Thoracic aorta (tissue), 2 donors: ENCODE results near the gene SLC9A7. TPM values are rescaled to one million over a fixed set of nuclear protein-coding genes. Genes with fewer than 3 reads are reported as not detected.
A peak's percentile ranks its signal among the peaks of the same experiment; 100 is the strongest.

Source experiments
- ATAC-seq: fragments of 150-250 bp; one replicate; pipeline ENCODE4 v1.8.0; 2017; ENCODE audit warnings: low read depth; ENCODE audit not compliant: insufficient number of reproducible peaks, low FRiP score
- DNase-seq: peaks from one replicate; pipeline ENCODE4 v3.0.0-alpha.2; 2020; ENCODE audit warnings: low spot score
- H3K27ac ChIP-seq, 2 donors: fragments of 200-600 bp; sonication (generic); 1 replicate in 1 of 2; 2 replicates in 1 of 2; pipeline ENCODE4 v1.5.1; 2016; ENCODE audit warnings: mild to moderate bottlenecking in 2 of 2, moderate library complexity in 2 of 2
- H3K27me3 ChIP-seq: fragments of 200-600 bp; sonication (generic); replicated peaks from 2 replicates; pipeline ENCODE4 v1.6.0; 2016; ENCODE audit warnings: mild to moderate bottlenecking; ENCODE audit not compliant: insufficient read depth
- H3K36me3 ChIP-seq: fragments of 200-600 bp; sonication (generic); one replicate; pipeline ENCODE4 v1.5.1; 2016
- H3K4me1 ChIP-seq, 2 donors: fragments of 200-600 bp; sonication (generic); 1 replicate in 1 of 2; 2 replicates in 1 of 2; pipeline versions ENCODE4 v1.5.1 to v1.6.0; 2016; ENCODE audit warnings: low read depth in 2 of 2, mild to moderate bottlenecking in 1 of 2; ENCODE audit not compliant: control insufficient read depth in 1 of 2
- H3K4me3 ChIP-seq: fragments of 200-600 bp; sonication (generic); 2 replicates; pipeline ENCODE4 v1.5.1; 2016; ENCODE audit warnings: mild to moderate bottlenecking
- H3K9me3 ChIP-seq: fragments of 200-600 bp; sonication (generic); 2 replicates; pipeline ENCODE4 v1.5.1; 2016
- total RNA-seq, 2 donors: library from RNA; depleted of rRNA; stranded (reverse); fragments of >200 nt; gene quantifications; one replicate each; pipeline versions ENCODE4 v1.1.0 to v1.2.3, GENCODE V29; 2016
- TF ChIP-seq, protein P1 (sequence below): fragments of 200-600 bp; sonication (generic); IDR thresholded peaks from one replicate; pipeline ENCODE4 v1.5.1; 2019; ENCODE audit warnings: antibody characterized with exemption

The SLC9A7 gene
- total RNA-seq, 2 donors from 2014 or later, result 6.7 to 12.2 TPM

DNA sequence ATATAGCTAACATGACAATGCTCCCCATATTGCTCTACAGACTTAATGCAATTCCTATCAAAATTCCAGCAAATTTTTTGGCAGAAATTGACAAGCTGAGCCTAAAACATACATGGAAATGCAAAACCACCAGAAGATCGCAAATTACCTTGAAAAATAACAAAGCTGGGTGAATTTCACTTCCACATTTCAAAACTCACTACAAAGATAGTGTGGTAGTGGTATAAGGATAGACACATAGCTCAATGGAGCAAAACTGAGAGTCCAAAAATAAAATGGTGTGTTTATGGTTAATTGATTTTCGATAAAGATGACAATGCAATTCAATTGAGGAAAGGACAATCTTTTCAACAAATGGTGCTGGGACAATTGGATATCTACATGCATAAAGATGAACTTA is 65.8 kb downstream of the SLC9A7 start:
- H3K27me3 ChIP-seq, result no peaks in the 10 kb centered on the region
- TF ChIP-seq, protein P1, sequence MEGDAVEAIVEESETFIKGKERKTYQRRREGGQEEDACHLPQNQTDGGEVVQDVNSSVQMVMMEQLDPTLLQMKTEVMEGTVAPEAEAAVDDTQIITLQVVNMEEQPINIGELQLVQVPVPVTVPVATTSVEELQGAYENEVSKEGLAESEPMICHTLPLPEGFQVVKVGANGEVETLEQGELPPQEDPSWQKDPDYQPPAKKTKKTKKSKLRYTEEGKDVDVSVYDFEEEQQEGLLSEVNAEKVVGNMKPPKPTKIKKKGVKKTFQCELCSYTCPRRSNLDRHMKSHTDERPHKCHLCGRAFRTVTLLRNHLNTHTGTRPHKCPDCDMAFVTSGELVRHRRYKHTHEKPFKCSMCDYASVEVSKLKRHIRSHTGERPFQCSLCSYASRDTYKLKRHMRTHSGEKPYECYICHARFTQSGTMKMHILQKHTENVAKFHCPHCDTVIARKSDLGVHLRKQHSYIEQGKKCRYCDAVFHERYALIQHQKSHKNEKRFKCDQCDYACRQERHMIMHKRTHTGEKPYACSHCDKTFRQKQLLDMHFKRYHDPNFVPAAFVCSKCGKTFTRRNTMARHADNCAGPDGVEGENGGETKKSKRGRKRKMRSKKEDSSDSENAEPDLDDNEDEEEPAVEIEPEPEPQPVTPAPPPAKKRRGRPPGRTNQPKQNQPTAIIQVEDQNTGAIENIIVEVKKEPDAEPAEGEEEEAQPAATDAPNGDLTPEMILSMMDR, result no peak
- no peak for ATAC-seq
- DNase-seq, result no peak
- no peak overlapping the region for H3K4me3 ChIP-seq
- no peaks in the 10 kb centered on the region for H3K36me3 ChIP-seq
- H3K9me3 ChIP-seq, result no peaks in the 10 kb centered on the region
- no peaks in the 10 kb centered on the region for H3K4me1 ChIP-seq
- H3K27ac ChIP-seq, result no peak overlapping the region

DNA sequence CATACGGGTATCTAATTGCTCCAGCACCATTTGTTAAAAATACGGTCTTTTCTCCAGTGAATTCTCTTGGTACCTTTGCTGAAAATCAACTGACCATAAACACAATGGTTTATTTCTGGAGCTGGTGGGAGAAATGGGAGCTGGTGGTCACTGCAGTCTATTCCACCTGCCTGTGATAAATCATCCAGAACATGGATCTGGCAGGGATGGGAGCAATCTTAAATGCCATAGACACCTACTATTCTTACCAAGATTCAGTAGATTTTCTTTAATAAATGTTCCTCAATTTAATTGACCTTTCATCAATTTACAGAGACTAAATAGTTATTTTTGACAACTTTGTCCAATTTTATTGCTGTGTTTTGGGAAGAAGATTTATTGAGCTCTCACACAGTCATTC is 68.1 kb downstream of the SLC9A7 start:
- DNase-seq (no peak), ATAC-seq (no peak)
- Histone ChIP-seq H3K27me3 (no peaks in the 10 kb centered on the region), H3K4me3 (no peak overlapping the region), H3K4me1 (no peaks in the 10 kb centered on the region), H3K9me3 (no peaks in the 10 kb centered on the region), H3K27ac (no peak overlapping the region), H3K36me3 (no peaks in the 10 kb centered on the region)
- TF ChIP-seq, protein P1, result no peak

DNA sequence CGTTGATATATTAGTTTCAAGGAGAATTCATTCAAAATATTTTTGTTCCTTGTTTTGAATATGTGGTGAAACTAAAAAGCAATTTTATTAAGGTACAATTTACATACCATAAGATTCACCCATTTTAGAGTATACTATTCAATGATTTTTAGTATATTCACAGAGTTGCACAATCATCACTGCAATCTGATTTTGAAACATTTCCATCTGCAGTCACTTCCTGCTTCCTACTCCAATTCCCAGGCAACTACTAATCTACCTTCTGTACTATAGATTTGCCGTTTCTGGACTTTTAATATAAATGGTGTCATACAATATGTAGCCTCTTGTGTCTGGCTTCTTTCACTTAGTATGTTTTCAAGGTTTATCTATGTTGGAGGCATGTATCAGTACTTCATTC is 71.3 kb downstream of the SLC9A7 start:
- H3K4me3 ChIP-seq, result no peak overlapping the region
- no peaks in the 10 kb centered on the region for H3K36me3 ChIP-seq
- no peaks in the 10 kb centered on the region for H3K9me3 ChIP-seq
- no peak overlapping the region for H3K27ac ChIP-seq
- DNase-seq, result no peak
- H3K27me3 ChIP-seq, result no peaks in the 10 kb centered on the region
- ATAC-seq, result no peak
- no peaks in the 10 kb centered on the region for H3K4me1 ChIP-seq
- TF ChIP-seq, protein P1, result no peak

DNA sequence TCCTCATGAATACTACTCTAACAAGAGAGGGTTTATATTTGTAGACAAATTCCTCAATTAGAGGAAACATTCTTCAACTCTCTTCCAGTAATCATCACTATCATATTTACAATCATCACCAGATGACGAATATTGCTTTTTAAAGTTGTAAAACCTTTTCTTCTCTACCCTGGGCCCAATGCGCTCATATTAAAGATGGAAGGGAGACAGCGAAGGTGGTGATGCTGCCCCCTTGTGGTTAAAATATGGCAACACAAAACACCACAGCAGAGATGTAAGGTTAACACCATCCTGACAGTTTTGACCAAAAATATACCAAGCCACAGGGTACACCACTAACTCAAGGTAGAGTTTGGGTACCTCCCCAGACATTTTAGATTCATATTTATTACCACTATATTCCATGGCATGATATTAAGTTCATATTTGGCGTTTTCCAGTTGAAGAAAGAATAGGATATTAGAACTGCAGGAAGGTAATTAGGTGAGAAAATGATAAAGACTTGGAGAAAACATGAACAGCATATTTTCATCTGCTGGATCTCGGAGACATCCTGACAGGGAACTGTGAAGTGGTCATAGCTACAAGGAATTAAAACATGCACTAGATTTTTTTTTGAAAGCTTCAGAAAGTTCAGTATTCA is 72.8 kb downstream of the SLC9A7 start:
- Histone ChIP-seq H3K27me3 (no peaks in the 10 kb centered on the region), H3K4me1 (no peaks in the 10 kb centered on the region), H3K4me3 (no peak overlapping the region), H3K36me3 (no peaks in the 10 kb centered on the region), H3K9me3 (no peaks in the 10 kb centered on the region), H3K27ac (no peak overlapping the region)
- TF ChIP-seq, protein P1, result peak; percentile 43
- DNase-seq (no peak), ATAC-seq (no peak)

DNA sequence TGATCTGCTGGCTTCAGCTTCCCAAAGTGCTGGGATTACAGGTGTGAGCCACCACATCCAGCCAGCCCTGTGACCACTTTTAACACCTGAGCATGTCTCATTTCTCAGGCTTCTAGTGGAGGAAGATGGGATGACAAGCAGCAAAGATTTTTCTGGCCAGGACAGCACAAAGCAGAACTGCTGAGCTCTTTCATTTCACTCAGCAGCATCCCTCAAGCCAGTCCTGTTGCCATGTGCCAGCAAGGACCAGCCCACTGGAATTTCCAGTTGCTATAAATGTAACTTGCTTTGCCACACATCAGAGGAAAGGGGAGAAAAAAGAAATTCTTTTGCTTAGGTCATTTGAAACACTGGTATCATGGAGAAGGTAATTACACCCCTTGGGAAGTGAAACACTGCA is 75.9 kb downstream of the SLC9A7 start:
- no peak for DNase-seq
- H3K4me1 ChIP-seq, result no peaks in the 10 kb centered on the region
- ATAC-seq, result no peak
- H3K9me3 ChIP-seq, result no peaks in the 10 kb centered on the region
- TF ChIP-seq, protein P1, result no peak
- no peak overlapping the region for H3K27ac ChIP-seq
- H3K36me3 ChIP-seq, result no peaks in the 10 kb centered on the region
- no peaks in the 10 kb centered on the region for H3K27me3 ChIP-seq
- H3K4me3 ChIP-seq, result no peak overlapping the region
